H1 (cell line): ENCODE results near the gene BORCS6. TPM values are rescaled to one million over a fixed set of nuclear protein-coding genes. Genes with fewer than 3 reads are reported as not detected.

Experiments used
- CTCF ChIA-PET: fragments of 300-600 bp; sonication (Branson Sonifier 250); formaldehyde crosslinking; loops from one replicate; lab custom pipeline; 2021; ENCODE audit not compliant: partially characterized antibody; lab: Charles Lee
- POLR2A ChIA-PET: fragments of 300-600 bp; sonication (Branson Sonifier 250); formaldehyde crosslinking; loops from one replicate; lab custom pipeline; 2021; ENCODE audit warnings: inconsistent platforms; ENCODE audit not compliant: partially characterized antibody; lab: Charles Lee
- DNase-seq, 2 experiments: peaks; one replicate each; pipeline versions ENCODE4 v3.0.0 to v3.0.0-alpha.2; 2010 to 2022; ENCODE audit warnings: low spot score in 2 of 2, low read depth in 1 of 2, mixed read lengths in 1 of 2
- FAIRE-seq: peaks from 2 replicates; lab custom pipeline; 2011; peaks lifted over from hg19 to GRCh38; lab: Jason Lieb, UNC
- H2AFZ ChIP-seq: 2 replicates; pipeline ENCODE4 v1.8.1; 2012; ENCODE audit warnings: low read length, inconsistent platforms
- H2AK5ac ChIP-seq: 2 replicates; pipeline ENCODE4 v1.6.1; 2013; ENCODE audit warnings: low read depth, low read length
- H2BK120ac ChIP-seq: replicated peaks from 2 replicates; pipeline ENCODE3; 2013; ENCODE audit warnings: low read depth, low read length, inconsistent platforms
- H2BK12ac ChIP-seq: 2 replicates; pipeline ENCODE4 v1.6.1; 2013; ENCODE audit warnings: low read depth, low read length
- H2BK15ac ChIP-seq: 2 replicates; pipeline ENCODE4 v1.6.1; 2013; ENCODE audit warnings: low read length
- H2BK20ac ChIP-seq: 2 replicates; pipeline ENCODE4 v1.6.1; 2013; ENCODE audit warnings: low read length
- H2BK5ac ChIP-seq: 2 replicates; pipeline ENCODE4 v1.6.1; 2013; ENCODE audit warnings: low read depth, low read length
- H3K14ac ChIP-seq: 2 replicates; pipeline ENCODE4 v1.6.1; 2013; ENCODE audit warnings: inconsistent platforms; ENCODE audit not compliant: insufficient read length
- H3K18ac ChIP-seq: 2 replicates; pipeline ENCODE4 v1.6.1; 2013; ENCODE audit warnings: low read length; ENCODE audit errors: extremely low read depth
- H3K23ac ChIP-seq: 2 replicates; pipeline ENCODE4 v1.6.1; 2013; ENCODE audit warnings: inconsistent platforms; ENCODE audit not compliant: insufficient read length
- H3K23me2 ChIP-seq: 2 replicates; pipeline ENCODE4 v1.6.1; 2013; ENCODE audit warnings: low read depth, low read length
- H3K27ac ChIP-seq: 2 replicates; pipeline ENCODE4 v1.6.1; 2011; ENCODE audit warnings: low read depth, low read length, inconsistent platforms
- H3K27me3 ChIP-seq, 4 experiments: replicated peaks in 1 of 4; 1 replicate in 1 of 4; 2 replicates in 3 of 4; pipeline versions ENCODE4 v1.6.1 to v1.8.1; 2011 to 2013; ENCODE audit warnings: low read length in 3 of 4, mild to moderate bottlenecking in 3 of 4, inconsistent platforms in 2 of 4, mixed read lengths in 2 of 4, moderate library complexity in 1 of 4; ENCODE audit not compliant: control insufficient read depth in 3 of 4, insufficient read depth in 3 of 4; ENCODE audit errors: extremely low read depth in 1 of 4
- H3K36me3 ChIP-seq, 4 experiments: 2 replicates each; pipeline versions ENCODE4 v1.6.1 to v1.8.1; 2011 to 2013; ENCODE audit warnings: mild to moderate bottlenecking in 4 of 4, low read length in 3 of 4, moderate library complexity in 2 of 4, control low read depth in 1 of 4, inconsistent platforms in 1 of 4; ENCODE audit not compliant: insufficient read depth in 4 of 4, control insufficient read depth in 2 of 4
- H3K4ac ChIP-seq: replicated peaks from 2 replicates; pipeline ENCODE3; 2013; ENCODE audit warnings: low read length, low read depth, mixed read lengths, inconsistent platforms; ENCODE audit not compliant: insufficient read length
- H3K4me1 ChIP-seq, 4 experiments: replicated peaks in 1 of 4; 1 replicate in 1 of 4; 2 replicates in 3 of 4; pipeline versions ENCODE4 v1.6.1 to v1.8.1; 2011 to 2013; ENCODE audit warnings: low read length in 3 of 4, inconsistent platforms in 2 of 4, mixed read lengths in 1 of 4; ENCODE audit not compliant: insufficient read depth in 4 of 4, control insufficient read depth in 3 of 4
- H3K4me2 ChIP-seq, 2 experiments: 2 replicates each; pipeline versions ENCODE4 v1.6.1 to v1.8.1; 2011 to 2013; ENCODE audit warnings: low read depth in 2 of 2, low read length in 2 of 2, control low read depth in 1 of 2, inconsistent platforms in 1 of 2, mild to moderate bottlenecking in 1 of 2; ENCODE audit not compliant: insufficient read depth in 1 of 2
- H3K4me3 ChIP-seq, 4 experiments: fragments of 200-600, 300-600 bp in 1 of 4; sonication (generic), shearing (Covaris generic), sonication (Bioruptor Twin) in 1 of 4; 2 replicates each; pipeline versions ENCODE4 v1.5.1 to v1.8.1; 2011 to 2016; ENCODE audit warnings: low read length in 4 of 4, low read depth in 3 of 4, control low read depth in 2 of 4, inconsistent platforms in 2 of 4, mild to moderate bottlenecking in 2 of 4, mixed read lengths in 1 of 4, moderate library complexity in 1 of 4; ENCODE audit not compliant: insufficient read depth in 2 of 4; ENCODE audit errors: extremely low read depth in 1 of 4
- H3K56ac ChIP-seq: replicated peaks from 2 replicates; pipeline ENCODE3; 2013; ENCODE audit warnings: low read depth, mild to moderate bottlenecking, mixed read lengths, low read length, inconsistent platforms; ENCODE audit not compliant: insufficient read length
- H3K79me1 ChIP-seq: 2 replicates; pipeline ENCODE4 v1.6.1; 2013; ENCODE audit warnings: low read depth, low read length, control low read depth
- H3K79me2 ChIP-seq, 2 experiments: 2 replicates each; pipeline versions ENCODE4 v1.6.1 to v1.8.1; 2012 to 2013; ENCODE audit warnings: low read length in 2 of 2, mild to moderate bottlenecking in 2 of 2, inconsistent platforms in 1 of 2; ENCODE audit not compliant: insufficient read depth in 2 of 2, control insufficient read depth in 1 of 2
- H3K9ac ChIP-seq, 4 experiments: replicated peaks in 1 of 4; 1 replicate in 1 of 4; 2 replicates in 3 of 4; pipeline versions ENCODE4 v1.6.1 to v1.8.1; 2011 to 2013; ENCODE audit warnings: low read depth in 3 of 4, low read length in 3 of 4, control low read depth in 2 of 4, mild to moderate bottlenecking in 2 of 4, moderate library complexity in 2 of 4, inconsistent platforms in 1 of 4; ENCODE audit errors: extremely low read depth in 1 of 4
- H3K9me3 ChIP-seq, 2 experiments: 2 replicates each; pipeline versions ENCODE4 v1.6.1 to v1.8.1; 2012 to 2013; ENCODE audit warnings: mild to moderate bottlenecking in 2 of 2, moderate library complexity in 2 of 2, control low read depth in 1 of 2, inconsistent platforms in 1 of 2, low read depth in 1 of 2, low read length in 1 of 2, mixed read lengths in 1 of 2; ENCODE audit not compliant: insufficient read depth in 2 of 2
- H4K20me1 ChIP-seq, 2 experiments: replicated peaks in 1 of 2; 2 replicates each; pipeline versions ENCODE3 to v1.8.1; 2011 to 2013; ENCODE audit warnings: inconsistent platforms in 2 of 2, low read length in 2 of 2, mild to moderate bottlenecking in 1 of 2; ENCODE audit not compliant: insufficient read depth in 2 of 2, control insufficient read depth in 1 of 2
- H4K5ac ChIP-seq: 2 replicates; pipeline ENCODE4 v1.6.1; 2013; ENCODE audit warnings: low read length, low read depth, mixed read lengths, inconsistent platforms; ENCODE audit not compliant: insufficient read length
- H4K8ac ChIP-seq: 2 replicates; pipeline ENCODE4 v1.8.0; 2013; ENCODE audit warnings: mild to moderate bottlenecking, moderate library complexity, low read length, inconsistent platforms; ENCODE audit not compliant: insufficient read depth; ENCODE audit errors: extremely low read depth
- H4K91ac ChIP-seq: replicated peaks from 2 replicates; pipeline ENCODE3; 2013; ENCODE audit warnings: low read length, mixed read lengths, inconsistent platforms; ENCODE audit not compliant: insufficient read length
- CBX5 ChIP-seq: fragments of 300-800, 300-1000 bp; sonication (generic); IDR thresholded peaks from 2 replicates; pipeline ENCODE4 v1.7.1; 2016; ENCODE audit warnings: antibody characterized with exemption, low read length, low read depth
- CTCF ChIP-seq, 3 experiments: IDR thresholded peaks; 1 replicate in 2 of 3; 2 replicates in 1 of 3; pipeline versions ENCODE4 v1.5.1 to v1.6.1; 2011; ENCODE audit warnings: low read length in 3 of 3, mild to moderate bottlenecking in 3 of 3, inconsistent platforms in 2 of 3, low read depth in 1 of 3, moderate library complexity in 1 of 3; ENCODE audit not compliant: insufficient read depth in 1 of 3; ENCODE audit errors: control extremely low read depth in 1 of 3
- FOSL1 ChIP-seq: IDR thresholded peaks from 2 replicates; pipeline ENCODE4 v1.6.1; 2011; ENCODE audit warnings: mild to moderate bottlenecking, low read depth, low read length, moderate library complexity; ENCODE audit not compliant: insufficient read depth
- JUND ChIP-seq: IDR thresholded peaks from 2 replicates; pipeline ENCODE4 v1.6.1; 2011; ENCODE audit warnings: mild to moderate bottlenecking, improper control_type of control experiment, low read length
- PHF8 ChIP-seq: fragments of 200-600 bp; sonication (generic); conservative IDR thresholded peaks from 2 replicates; pipeline ENCODE4 v1.7.1; 2012; ENCODE audit warnings: low read depth, mild to moderate bottlenecking, inconsistent platforms, low read length, moderate library complexity
- RXRA ChIP-seq: IDR thresholded peaks from 2 replicates; pipeline ENCODE4 v1.6.1; 2011; ENCODE audit warnings: low read depth, mild to moderate bottlenecking, low read length, moderate library complexity; ENCODE audit not compliant: insufficient read depth
- WGBS, 2 experiments: shearing (Covaris generic) in 1 of 2; methylation state at CpG; one replicate each; pipeline versions ENCODE4 v1.1.6 to v1.1.7; 2013 to 2015; ENCODE audit warnings: low lambda C conversion rate in 2 of 2, mixed read lengths in 2 of 2, inconsistent platforms in 1 of 2, low coverage in 1 of 2, missing lambda C conversion rate in 1 of 2; ENCODE audit not compliant: insufficient replicate concordance in 2 of 2, insufficient coverage in 1 of 2, insufficient read length in 1 of 2; ENCODE audit errors: extremely low coverage in 1 of 2, missing lambda C conversion rate in 1 of 2; 5-methylcytosine and 5-hydroxymethylcytosine counted together
- polyA plus RNA-seq, 7 experiments: library from polyadenylated mRNA; depleted of rRNA in 3 of 7; stranded (reverse) in 5 of 7; unstranded in 2 of 7; fragments of >200 nt in 5 of 7; fragments of 200-250 nt in 2 of 7; gene quantifications; 1 replicate in 5 of 7; 2 replicates in 1 of 7; 4 replicates in 1 of 7; pipeline versions ENCODE4 v1.2.1 to v1.2.3, GENCODE V29; 2011 to 2013; ENCODE audit warnings: missing spikeins in 2 of 7, mixed read lengths in 2 of 7
- total RNA-seq: library from RNA; stranded (reverse); fragmentation: NEBNext Ultra II Directional; extraction: Animal tissue kit (Norgen Biotek cat#: 25700); gene quantifications from 2 replicates; pipeline ENCODE4 v1.2.1, GENCODE V29; 2021
- TF ChIP-seq, protein P1 (sequence below): IDR thresholded peaks from 2 replicates; pipeline ENCODE4 v1.6.1; 2011; ENCODE audit warnings: low read depth, mild to moderate bottlenecking, low read length; ENCODE audit not compliant: insufficient read depth

Gene BORCS6
- total and polyA plus RNA-seq, 2 of the 8 experiments (the other 6 are each of a cell fraction or from before 2014, with no cell fraction given): 3.3 to 3.6 TPM

DNA sequence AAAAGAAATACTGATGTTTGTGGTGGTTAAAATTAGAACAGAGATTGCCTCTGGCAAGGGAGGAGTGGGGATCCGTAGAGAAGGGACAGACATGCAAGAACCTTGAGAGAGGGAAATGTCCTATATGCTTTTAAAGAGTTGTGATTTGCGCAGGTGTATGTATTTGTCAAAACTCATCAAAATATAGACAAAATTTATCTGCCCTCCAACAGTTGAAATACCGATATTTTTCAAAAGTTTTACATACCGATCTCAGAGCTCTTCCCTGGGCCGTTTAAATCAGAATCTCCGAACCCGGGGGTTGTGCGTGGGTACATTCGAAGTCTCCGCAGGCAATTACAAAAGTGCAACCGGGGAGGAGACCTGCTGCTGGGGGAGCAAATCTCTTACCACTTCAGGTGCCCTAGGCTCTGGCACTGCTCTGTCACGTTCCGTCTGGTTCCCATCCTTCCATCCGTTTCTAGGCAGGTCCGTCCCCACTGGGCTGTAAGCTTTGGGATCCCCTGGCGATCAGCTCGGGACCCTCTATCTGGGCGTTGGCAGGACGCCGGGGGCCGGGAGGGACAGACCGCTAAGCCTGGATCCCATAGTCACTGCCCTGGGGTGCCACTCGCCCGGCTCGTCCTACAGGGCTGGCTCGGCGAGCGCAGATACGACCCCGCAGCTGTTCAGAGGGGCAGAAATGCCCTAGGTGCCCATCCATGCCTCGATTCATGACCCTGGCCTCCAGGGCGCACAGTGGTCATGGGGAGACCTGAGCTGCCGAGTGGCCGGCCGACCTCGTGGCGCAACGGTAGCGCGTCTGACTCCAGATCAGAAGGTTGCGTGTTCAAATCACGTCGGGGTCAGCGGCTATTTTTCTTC, 4.2 kb downstream of the BORCS6 start:
- H3K79me1 ChIP-seq: no peaks in the 10 kb centered on the region
- H2BK5ac ChIP-seq: peak overlapping the region; percentile 47; the same call in 1 of the 2 replicates
- peak overlapping the region in 3 of 4 experiments; percentile 31 to 64 (median 62); a peak in 6 of 7 replicates for H3K9ac ChIP-seq
- H3K36me3 ChIP-seq: no peaks in the 10 kb centered on the region
- no peak overlapping the region for H3K14ac ChIP-seq
- FAIRE-seq: no peak
- H4K5ac ChIP-seq: no peak overlapping the region
- DNase-seq: peak in 1 of 2 experiments; percentile 100
- no peak overlapping the region for H3K18ac ChIP-seq
- WGBS, 2 experiments: 3% methylated on average over 44 of the region's 44 CpGs; no CpG with 5 or more reads in 1 of the 2 experiments
- no peak overlapping the region for H2BK12ac ChIP-seq
- H3K27me3 ChIP-seq: peaks cover 2 to 17% (median 11%) of the 10 kb centered on the region in 4 experiments
- H3K23ac ChIP-seq: no peak overlapping the region
- H3K79me2 ChIP-seq: no peaks in the 10 kb centered on the region
- H4K8ac ChIP-seq: 0 out of 2 replicates have a peak overlapping the region, but pooled peaks have one; percentile 53
- H3K27ac ChIP-seq: no peak overlapping the region
- no peak overlapping the region for H4K91ac ChIP-seq
- H3K4me3 ChIP-seq: peak overlapping the region; percentile 79 to 99 (median 93)
- peaks cover 2 to 6% of the 10 kb centered on the region in 2 experiments for H4K20me1 ChIP-seq
- no peak overlapping the region for H3K4ac ChIP-seq
- H3K56ac ChIP-seq: no peak overlapping the region
- no peak overlapping the region for H2BK20ac ChIP-seq
- peak overlapping the region; percentile 86 to 98 for H3K4me2 ChIP-seq
- H2AFZ ChIP-seq: peak overlapping the region; percentile 59
- no peak overlapping the region for H2BK120ac ChIP-seq
- no peak overlapping the region for H2AK5ac ChIP-seq
- ChIA-PET CTCF (interaction anchor here (0.7 to 3.7 kb wide), 7 partner anchors 9 to 255 kb away, joined by 3 to 26 read pairs (median 4); partner anchors contain the start of gene TMEM107), POLR2A (interaction anchor here (0.8 to 19.9 kb wide), 10 partner anchors 9 to 65 kb away, joined by 3 to 373 read pairs (median 7); partner anchors contain the start of genes AURKB, CTC1, PFAS and TMEM107)
- H3K4me1 ChIP-seq: peaks cover 4 to 15% (median 9%) of the 10 kb centered on the region in 4 experiments; a peak in 6 of 7 replicates
- H2BK15ac ChIP-seq: no peak overlapping the region
- H3K9me3 ChIP-seq: no peaks in the 10 kb centered on the region
- H3K23me2 ChIP-seq: peaks cover 14% of the 10 kb centered on the region
- TF ChIP-seq CBX5 (no peak), FOSL1 (no peak), CTCF (IDR thresholded peaks at IDR 0.05; ENCODE audit: control extremely low read depth in 1 of 3, insufficient read depth in 1 of 3, low read depth in 1 of 3, low read length in 3 of 3) (no peak), PHF8 (no peak), RXRA (no peak), JUND (no peak)
- TF ChIP-seq, protein P1, sequence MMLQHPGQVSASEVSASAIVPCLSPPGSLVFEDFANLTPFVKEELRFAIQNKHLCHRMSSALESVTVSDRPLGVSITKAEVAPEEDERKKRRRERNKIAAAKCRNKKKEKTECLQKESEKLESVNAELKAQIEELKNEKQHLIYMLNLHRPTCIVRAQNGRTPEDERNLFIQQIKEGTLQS: no peak
